Erythroblast (primary cell): ENCODE results near the gene CCNA2.

Source experiments
- GATA1 ChIP-seq: IDR thresholded peaks from 2 replicates; pipeline ENCODE4 v1.6.1; 2011; ENCODE audit warnings: low read depth, mild to moderate bottlenecking, control low read depth, low read length, moderate library complexity
- POLR2A ChIP-seq: IDR thresholded peaks from 2 replicates; pipeline ENCODE4 v1.6.1; 2011; ENCODE audit warnings: mild to moderate bottlenecking, low read length

DNA sequence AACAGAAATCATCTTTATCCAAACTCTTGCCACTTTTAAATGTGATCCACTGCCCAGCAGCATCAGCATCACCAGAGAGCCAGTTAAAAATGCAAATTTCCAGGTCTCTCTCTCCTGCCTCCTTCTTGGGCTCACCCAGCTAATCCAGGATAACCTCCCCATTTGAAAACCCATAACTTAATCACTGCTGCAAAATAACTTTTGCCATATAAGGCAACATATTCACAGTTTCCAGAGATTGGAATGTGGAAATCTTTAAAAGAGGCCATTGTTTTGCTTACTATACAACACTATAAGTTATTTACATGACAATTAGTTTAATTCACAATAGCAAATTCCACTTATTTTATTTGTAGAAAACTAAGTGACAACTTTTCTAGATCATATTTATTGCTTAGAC lies 27.4 kb downstream of the CCNA2 start:
- TF ChIP-seq POLR2A (no peak), GATA1 (no peak)
